Measurements from ENCODE around the gene R3HCC1L.
A peak's percentile ranks its signal among the peaks of the same experiment; 100 is the strongest.
"Not testable (repeated sequence)": the region's sequence is repeated elsewhere in the genome, so short reads cannot be mapped to it uniquely, and the experiment has no call there.

Gene R3HCC1L

GRCh38 chr10:98173260-98173659, 38.8 kb downstream of the R3HCC1L start:
- peaks cover 31% of the 10 kb centered on the region for H3K4me1 Mint-ChIP-seq (ENCODE audit: low read depth)
- H3K9me3 Mint-ChIP-seq (ENCODE audit: low read depth), result peaks cover 3% of the 10 kb centered on the region
- peaks cover 26% of the 10 kb centered on the region for H3K36me3 Mint-ChIP-seq
- H3K27ac Mint-ChIP-seq, result peak overlapping the region; percentile 17
- H3K27me3 Mint-ChIP-seq, result no peaks in the 10 kb centered on the region
- H3K4me3 Mint-ChIP-seq, result no peak overlapping the region

DNA sequence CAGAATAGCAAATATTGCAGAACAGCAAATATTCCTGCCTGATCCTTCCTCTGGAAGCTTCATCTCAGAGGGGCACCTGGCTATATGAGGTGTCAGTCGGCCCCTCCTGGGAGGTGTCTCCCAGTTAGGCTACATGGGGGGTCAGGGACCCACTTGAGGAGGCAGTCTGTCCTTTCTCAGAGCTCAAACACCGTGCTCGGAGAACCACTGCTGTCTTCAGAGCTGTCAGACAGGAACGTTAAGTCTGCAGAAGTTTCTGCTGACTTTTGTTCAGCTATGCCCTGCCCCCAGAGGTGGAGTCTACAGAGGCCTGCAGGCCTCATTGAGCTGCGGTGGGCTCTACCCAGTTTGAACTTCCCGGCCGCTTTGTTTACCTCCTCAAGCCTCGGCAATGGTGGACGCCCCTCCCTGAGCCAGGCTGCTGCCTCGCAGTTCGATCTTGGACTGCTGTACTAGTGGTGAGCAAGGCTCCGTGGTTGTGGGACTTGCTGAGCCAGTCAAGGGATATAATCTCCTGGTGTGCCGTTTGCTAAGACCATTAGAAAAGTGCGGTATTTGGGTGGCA, 48.0 kb downstream of the R3HCC1L start:
- H3K4me3 Mint-ChIP-seq; H3K27me3 Mint-ChIP-seq; H3K27ac Mint-ChIP-seq; H3K9me3 Mint-ChIP-seq (ENCODE audit: low read depth): not testable (repeated sequence)
- Mint-ChIP-seq H3K36me3 (peaks cover 59% of the 10 kb centered on the region), H3K4me1 (ENCODE audit: low read depth) (peaks cover 58% of the 10 kb centered on the region)

DNA sequence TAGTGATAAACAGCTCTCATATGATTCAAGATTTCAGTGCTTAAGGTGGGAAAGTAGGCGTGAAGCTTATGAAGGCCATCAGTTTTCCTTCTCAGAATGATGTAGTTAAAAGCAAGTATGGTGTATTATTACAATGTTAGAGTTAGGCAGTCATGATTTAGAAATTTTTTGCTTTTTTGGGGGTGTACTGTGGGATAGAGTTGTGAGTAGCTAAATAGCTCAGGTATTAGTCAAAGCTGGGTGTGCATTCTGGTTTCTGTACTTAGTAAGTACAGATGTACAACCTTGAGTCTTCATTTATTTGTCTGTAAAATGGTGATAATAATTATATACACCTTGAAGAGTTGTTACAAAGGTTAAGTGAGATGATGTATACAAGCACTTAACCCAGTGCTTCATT, 52.2 kb downstream of the R3HCC1L start:
- no peaks in the 10 kb centered on the region for H3K9me3 Mint-ChIP-seq (ENCODE audit: low read depth)
- peaks cover 62% of the 10 kb centered on the region for H3K36me3 Mint-ChIP-seq
- H3K27me3 Mint-ChIP-seq, result no peaks in the 10 kb centered on the region
- no peak overlapping the region for H3K4me3 Mint-ChIP-seq
- no peak overlapping the region for H3K27ac Mint-ChIP-seq
- peaks cover 25% of the 10 kb centered on the region for H3K4me1 Mint-ChIP-seq (ENCODE audit: low read depth)

DNA sequence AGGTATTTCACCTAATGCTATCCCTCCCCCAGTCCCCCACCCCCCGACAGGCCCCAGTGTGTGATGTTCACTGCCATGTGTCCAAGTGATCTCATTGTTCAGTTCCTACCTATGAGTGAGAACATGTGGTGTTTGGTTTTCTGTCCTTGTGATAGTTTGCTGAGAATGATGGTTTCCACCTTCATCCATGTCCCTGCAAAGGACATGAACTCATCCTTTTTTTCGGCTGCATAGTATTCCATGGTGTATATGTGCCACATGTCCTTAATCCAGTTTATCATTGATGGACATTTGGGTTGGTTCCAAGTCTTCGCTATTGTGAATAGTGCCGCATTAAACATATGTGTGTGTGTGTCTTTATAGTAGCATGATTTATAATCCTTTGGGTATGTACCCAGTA, 56.3 kb downstream of the R3HCC1L start:
- H3K27me3 Mint-ChIP-seq; H3K27ac Mint-ChIP-seq; H3K4me3 Mint-ChIP-seq; H3K9me3 Mint-ChIP-seq (ENCODE audit: low read depth): not testable (repeated sequence)
- H3K4me1 Mint-ChIP-seq (ENCODE audit: low read depth), result peaks cover 17% of the 10 kb centered on the region
- H3K36me3 Mint-ChIP-seq, result peaks cover 62% of the 10 kb centered on the region

DNA sequence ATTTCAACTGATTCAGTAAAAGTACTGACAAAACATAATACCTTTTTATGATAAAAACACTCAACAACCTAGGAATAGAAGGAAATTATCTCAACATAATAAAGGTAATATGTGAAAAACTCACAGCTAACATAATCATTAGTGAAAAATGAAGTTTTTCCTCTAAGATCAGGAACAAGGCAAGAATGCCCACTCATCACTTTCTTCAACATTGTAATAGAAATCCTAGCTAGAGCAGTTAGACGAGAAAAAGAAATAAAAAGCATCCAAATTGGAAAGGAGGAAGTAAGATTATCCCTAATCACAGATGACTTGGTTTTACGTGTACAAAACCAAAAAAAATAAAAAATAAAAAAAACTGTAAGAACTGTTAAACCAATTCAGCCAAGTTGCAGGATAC, 58.6 kb downstream of the R3HCC1L start:
- H3K9me3 Mint-ChIP-seq (ENCODE audit: low read depth), result no peaks in the 10 kb centered on the region
- peaks cover 56% of the 10 kb centered on the region for H3K36me3 Mint-ChIP-seq
- no peaks in the 10 kb centered on the region for H3K27me3 Mint-ChIP-seq
- H3K4me3 Mint-ChIP-seq, result no peak overlapping the region
- H3K27ac Mint-ChIP-seq, result no peak overlapping the region
- H3K4me1 Mint-ChIP-seq (ENCODE audit: low read depth), result peaks cover 26% of the 10 kb centered on the region

DNA sequence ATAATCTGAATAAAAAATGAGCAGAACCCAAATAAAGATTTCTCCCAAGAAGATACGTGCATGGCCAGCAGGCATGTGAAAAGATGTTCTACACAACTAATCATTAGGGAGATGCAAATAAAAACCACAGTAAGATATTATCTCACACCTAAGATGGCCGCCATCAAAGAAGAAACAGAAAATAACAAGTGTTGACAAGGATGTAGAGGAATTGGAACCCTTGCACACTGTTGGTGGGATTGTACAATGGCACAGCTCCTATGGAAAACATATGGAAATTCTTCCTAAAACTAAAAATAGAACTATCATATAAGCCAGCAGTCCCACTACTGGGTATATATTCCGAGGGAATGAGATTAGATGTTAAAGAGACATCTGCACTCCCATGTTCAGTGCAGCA, 60.2 kb downstream of the R3HCC1L start:
- Mint-ChIP-seq H3K36me3 (peaks cover 48% of the 10 kb centered on the region), H3K27ac (no peak overlapping the region)

GRCh38 chr10:98195120-98195519, 60.7 kb downstream of the R3HCC1L start:
- H3K4me3 Mint-ChIP-seq, result no peak overlapping the region
- no peak overlapping the region for H3K27ac Mint-ChIP-seq
- peaks cover 43% of the 10 kb centered on the region for H3K36me3 Mint-ChIP-seq
- no peaks in the 10 kb centered on the region for H3K9me3 Mint-ChIP-seq (ENCODE audit: low read depth)
- H3K27me3 Mint-ChIP-seq, result no peaks in the 10 kb centered on the region
- peaks cover 26% of the 10 kb centered on the region for H3K4me1 Mint-ChIP-seq (ENCODE audit: low read depth)

More for the DNA sequence above, 60.2 kb downstream of the R3HCC1L start:
- Mint-ChIP-seq H3K4me1 (ENCODE audit: low read depth) (peaks cover 26% of the 10 kb centered on the region), H3K27me3 (no peaks in the 10 kb centered on the region), H3K9me3 (ENCODE audit: low read depth) (no peaks in the 10 kb centered on the region), H3K4me3 (no peak overlapping the region)

GRCh38 chr10:98196985-98197384, 62.5 kb downstream of the R3HCC1L start:
- Mint-ChIP-seq H3K36me3 (peaks cover 38% of the 10 kb centered on the region), H3K27ac (no peak overlapping the region), H3K27me3 (no peaks in the 10 kb centered on the region), H3K4me1 (ENCODE audit: low read depth) (peaks cover 25% of the 10 kb centered on the region), H3K4me3 (no peak overlapping the region), H3K9me3 (ENCODE audit: low read depth) (no peaks in the 10 kb centered on the region)

GRCh38 chr10:98201760-98202159, 67.3 kb downstream of the R3HCC1L start:
- H3K9me3 Mint-ChIP-seq (ENCODE audit: low read depth), result no peaks in the 10 kb centered on the region
- no peak overlapping the region for H3K27ac Mint-ChIP-seq
- no peaks in the 10 kb centered on the region for H3K27me3 Mint-ChIP-seq
- H3K4me3 Mint-ChIP-seq, result no peak overlapping the region
- H3K4me1 Mint-ChIP-seq (ENCODE audit: low read depth), result peaks cover 18% of the 10 kb centered on the region
- peaks cover 19% of the 10 kb centered on the region for H3K36me3 Mint-ChIP-seq

GRCh38 chr10:98202378-98202777, 67.9 kb downstream of the R3HCC1L start:
- peaks cover 14% of the 10 kb centered on the region for H3K4me1 Mint-ChIP-seq (ENCODE audit: low read depth)
- H3K36me3 Mint-ChIP-seq, result peaks cover 16% of the 10 kb centered on the region
- H3K4me3 Mint-ChIP-seq, result no peak overlapping the region
- no peaks in the 10 kb centered on the region for H3K9me3 Mint-ChIP-seq (ENCODE audit: low read depth)
- H3K27me3 Mint-ChIP-seq, result no peaks in the 10 kb centered on the region
- H3K27ac Mint-ChIP-seq, result no peak overlapping the region

GRCh38 chr10:98205351-98205750, 70.9 kb downstream of the R3HCC1L start:
- peaks cover 30% of the 10 kb centered on the region for H3K36me3 Mint-ChIP-seq
- peaks cover 22% of the 10 kb centered on the region for H3K4me1 Mint-ChIP-seq (ENCODE audit: low read depth)
- no peak overlapping the region for H3K27ac Mint-ChIP-seq
- H3K9me3 Mint-ChIP-seq (ENCODE audit: low read depth), result no peaks in the 10 kb centered on the region
- H3K27me3 Mint-ChIP-seq, result no peaks in the 10 kb centered on the region
- no peak overlapping the region for H3K4me3 Mint-ChIP-seq

GRCh38 chr10:98208925-98209324, 74.5 kb downstream of the R3HCC1L start:
- no peaks in the 10 kb centered on the region for H3K9me3 Mint-ChIP-seq (ENCODE audit: low read depth)
- H3K27me3 Mint-ChIP-seq, result no peaks in the 10 kb centered on the region
- H3K36me3 Mint-ChIP-seq, result peaks cover 38% of the 10 kb centered on the region
- H3K27ac Mint-ChIP-seq, result no peak overlapping the region
- H3K4me1 Mint-ChIP-seq (ENCODE audit: low read depth), result peaks cover 42% of the 10 kb centered on the region
- no peak overlapping the region for H3K4me3 Mint-ChIP-seq

DNA sequence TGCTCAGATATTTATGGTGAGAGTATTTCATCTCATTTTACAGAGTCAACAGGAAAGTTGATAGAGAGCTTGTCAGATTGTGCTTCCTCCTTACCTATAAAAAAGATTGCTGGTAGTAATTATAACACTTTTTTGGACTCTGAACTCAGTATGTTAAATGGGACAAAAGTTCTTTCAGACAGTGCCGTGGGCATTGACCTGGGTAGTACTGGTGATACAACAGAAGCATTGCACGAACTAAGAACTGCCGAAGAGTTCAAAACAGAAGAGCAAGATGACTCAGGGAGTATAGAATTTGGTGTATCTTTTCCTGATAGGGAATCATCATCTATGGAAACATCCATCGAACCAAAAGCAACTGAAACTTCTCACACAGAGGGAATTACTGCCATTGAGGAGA, 75.0 kb downstream of the R3HCC1L start:
- H3K4me1 Mint-ChIP-seq (ENCODE audit: low read depth), result peaks cover 42% of the 10 kb centered on the region
- H3K36me3 Mint-ChIP-seq, result peaks cover 39% of the 10 kb centered on the region
- H3K27ac Mint-ChIP-seq, result no peak overlapping the region
- no peak overlapping the region for H3K4me3 Mint-ChIP-seq
- no peaks in the 10 kb centered on the region for H3K27me3 Mint-ChIP-seq
- no peaks in the 10 kb centered on the region for H3K9me3 Mint-ChIP-seq (ENCODE audit: low read depth)

DNA sequence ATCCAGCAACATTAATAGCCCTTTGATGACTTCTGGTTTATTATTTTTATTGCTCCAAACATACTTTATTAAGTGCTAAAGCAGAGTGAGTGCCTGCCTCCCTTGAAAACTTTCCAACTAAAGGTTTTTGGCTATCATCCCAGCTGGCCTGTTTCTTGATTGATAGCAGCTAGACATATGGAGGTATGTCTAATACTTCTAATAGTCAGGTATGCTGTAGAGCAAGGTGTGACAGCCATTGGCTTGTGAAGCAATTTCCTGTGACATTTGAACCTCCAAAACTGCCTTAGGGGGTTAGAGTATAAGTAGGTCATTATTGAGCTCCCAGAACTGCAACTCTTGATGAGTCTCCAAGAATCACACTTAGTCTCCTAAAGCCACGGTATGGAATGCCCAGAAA, 77.7 kb downstream of the R3HCC1L start:
- H3K9me3 Mint-ChIP-seq (ENCODE audit: low read depth), result peaks cover 5% of the 10 kb centered on the region
- no peak overlapping the region for H3K4me3 Mint-ChIP-seq
- H3K27me3 Mint-ChIP-seq, result no peaks in the 10 kb centered on the region
- H3K27ac Mint-ChIP-seq, result no peak overlapping the region
- H3K36me3 Mint-ChIP-seq, result peaks cover 48% of the 10 kb centered on the region
- peaks cover 44% of the 10 kb centered on the region for H3K4me1 Mint-ChIP-seq (ENCODE audit: low read depth)

GRCh38 chr10:98213740-98214139, 79.3 kb downstream of the R3HCC1L start:
- Mint-ChIP-seq H3K4me1 (ENCODE audit: low read depth) (peaks cover 51% of the 10 kb centered on the region), H3K27me3 (no peaks in the 10 kb centered on the region), H3K36me3 (peaks cover 53% of the 10 kb centered on the region), H3K4me3 (no peak overlapping the region), H3K27ac (no peak overlapping the region), H3K9me3 (ENCODE audit: low read depth) (peaks cover 21% of the 10 kb centered on the region)

GRCh38 chr10:98215373-98215772, 80.9 kb downstream of the R3HCC1L start:
- Mint-ChIP-seq H3K4me1 (ENCODE audit: low read depth) (peaks cover 46% of the 10 kb centered on the region), H3K27ac (no peak overlapping the region), H3K36me3 (peaks cover 53% of the 10 kb centered on the region), H3K4me3 (no peak overlapping the region), H3K9me3 (ENCODE audit: low read depth) (peaks cover 27% of the 10 kb centered on the region), H3K27me3 (no peaks in the 10 kb centered on the region)
